Measurements from ENCODE around the gene SLC22A13. TPM values are rescaled to one million over a fixed set of nuclear protein-coding genes. Genes with fewer than 3 reads are reported as not detected.

SLC22A13 gene
- total RNA-seq, 1 donor from 2014 or later: 0.21 TPM

DNA sequence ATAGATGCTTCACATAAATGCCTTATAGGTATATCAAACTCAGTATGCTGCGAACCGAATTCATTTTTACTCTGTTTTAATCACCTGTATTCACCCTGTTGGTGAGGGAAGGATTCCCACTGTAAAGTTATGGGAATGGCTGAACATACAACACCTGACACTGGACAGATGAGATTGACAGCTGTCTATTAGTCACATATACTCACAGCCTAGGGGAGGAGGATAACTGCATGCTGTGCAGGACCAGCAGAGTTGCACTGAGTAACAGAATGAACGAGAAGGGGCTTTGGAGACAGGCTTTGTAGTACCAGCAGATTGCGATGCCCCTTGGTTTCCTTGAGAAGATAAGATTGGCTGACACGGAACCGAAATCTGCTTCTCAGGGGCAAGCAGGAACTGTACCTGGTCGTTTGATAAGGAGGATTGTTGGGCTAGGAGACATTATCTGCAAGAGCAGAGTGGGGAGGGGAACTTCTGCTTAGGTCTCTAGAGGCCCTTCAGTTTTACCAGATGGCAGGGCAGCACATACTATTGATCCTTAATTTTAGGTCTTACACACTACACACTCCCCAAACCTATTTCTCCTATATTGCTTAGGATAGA is 43.5 kb upstream of the SLC22A13 start:
- Histone ChIP-seq H4K20me1 (ENCODE audit: low read depth) (peaks cover 5% of the 10 kb centered on the region), H3K36me3 (peaks cover 10% of the 10 kb centered on the region), H2AFZ (replicated peaks) (no peak overlapping the region), H3K4me1 (no peaks in the 10 kb centered on the region), H3K79me2 (ENCODE audit: low read depth) (no peaks in the 10 kb centered on the region), H3K9ac (no peak overlapping the region), H3K4me3 (no peak overlapping the region), H3K27me3 (no peaks in the 10 kb centered on the region), H3F3A (ENCODE audit: low read depth) (no peaks in the 10 kb centered on the region), H3K27ac (no peak overlapping the region), H3K9me3 (ENCODE audit: low read depth) (no peaks in the 10 kb centered on the region), H3K4me2 (no peak overlapping the region)
- Mint-ChIP-seq H3K4me3 (no peak overlapping the region), H3K27me3 (ENCODE audit: insufficient read depth, low read depth) (no peaks in the 10 kb centered on the region), H3K9me3 (no peaks in the 10 kb centered on the region), H3K36me3 (peaks cover 18% of the 10 kb centered on the region), H3K4me1 (no peaks in the 10 kb centered on the region), H3K27ac (peak overlapping the region; percentile 31)
- no peak for DNase-seq (ENCODE audit: low spot score)
- no peak for TF ChIP-seq EZH2phosphoT487 (IDR thresholded peaks at IDR 0.05)
- no peak for TF ChIP-seq EZH2 (IDR thresholded peaks at IDR 0.05)
- TF ChIP-seq, protein P1, sequence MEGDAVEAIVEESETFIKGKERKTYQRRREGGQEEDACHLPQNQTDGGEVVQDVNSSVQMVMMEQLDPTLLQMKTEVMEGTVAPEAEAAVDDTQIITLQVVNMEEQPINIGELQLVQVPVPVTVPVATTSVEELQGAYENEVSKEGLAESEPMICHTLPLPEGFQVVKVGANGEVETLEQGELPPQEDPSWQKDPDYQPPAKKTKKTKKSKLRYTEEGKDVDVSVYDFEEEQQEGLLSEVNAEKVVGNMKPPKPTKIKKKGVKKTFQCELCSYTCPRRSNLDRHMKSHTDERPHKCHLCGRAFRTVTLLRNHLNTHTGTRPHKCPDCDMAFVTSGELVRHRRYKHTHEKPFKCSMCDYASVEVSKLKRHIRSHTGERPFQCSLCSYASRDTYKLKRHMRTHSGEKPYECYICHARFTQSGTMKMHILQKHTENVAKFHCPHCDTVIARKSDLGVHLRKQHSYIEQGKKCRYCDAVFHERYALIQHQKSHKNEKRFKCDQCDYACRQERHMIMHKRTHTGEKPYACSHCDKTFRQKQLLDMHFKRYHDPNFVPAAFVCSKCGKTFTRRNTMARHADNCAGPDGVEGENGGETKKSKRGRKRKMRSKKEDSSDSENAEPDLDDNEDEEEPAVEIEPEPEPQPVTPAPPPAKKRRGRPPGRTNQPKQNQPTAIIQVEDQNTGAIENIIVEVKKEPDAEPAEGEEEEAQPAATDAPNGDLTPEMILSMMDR (IDR thresholded peaks at IDR 0.05): no peak

DNA sequence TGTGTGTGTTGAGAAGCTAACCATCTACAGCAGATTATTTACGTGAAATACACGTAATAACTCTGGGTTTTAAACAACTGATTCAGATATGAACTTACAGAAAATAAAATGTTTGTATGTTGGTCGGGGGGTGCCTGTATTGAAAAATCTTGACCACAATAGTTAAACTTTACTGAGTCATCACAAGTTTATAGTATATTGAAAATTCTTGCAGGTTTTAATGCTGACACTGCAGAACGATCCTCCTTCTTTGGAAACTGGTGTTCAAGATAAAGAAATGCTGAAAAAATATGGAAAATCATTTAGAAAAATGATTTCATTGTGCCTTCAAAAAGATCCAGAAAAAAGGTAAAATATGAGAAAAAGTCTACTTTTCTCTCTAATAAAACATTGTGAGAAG is 41.3 kb upstream of the SLC22A13 start:
- Mint-ChIP-seq H3K27ac (no peak overlapping the region), H3K36me3 (peaks cover 13% of the 10 kb centered on the region)
- DNase-seq (ENCODE audit: low spot score): no peak

GRCh38 chr3:38226273-38226672 is 39.3 kb upstream of the SLC22A13 start:
- no peaks in the 10 kb centered on the region for H3K9me3 ChIP-seq (ENCODE audit: low read depth)
- no peaks in the 10 kb centered on the region for H3F3A ChIP-seq (ENCODE audit: low read depth)
- DNase-seq (ENCODE audit: low spot score): no peak
- no peak overlapping the region for H3K27ac ChIP-seq
- no peak overlapping the region for H3K4me2 ChIP-seq
- H3K4me1 ChIP-seq: no peaks in the 10 kb centered on the region
- no peaks in the 10 kb centered on the region for H4K20me1 ChIP-seq (ENCODE audit: low read depth)
- no peak overlapping the region for H2AFZ ChIP-seq (replicated peaks)
- Mint-ChIP-seq H3K4me1 (no peaks in the 10 kb centered on the region), H3K27ac (no peak overlapping the region), H3K36me3 (peaks cover 16% of the 10 kb centered on the region), H3K27me3 (ENCODE audit: insufficient read depth, low read depth) (no peaks in the 10 kb centered on the region), H3K9me3 (no peaks in the 10 kb centered on the region), H3K4me3 (no peak overlapping the region)
- no peaks in the 10 kb centered on the region for H3K79me2 ChIP-seq (ENCODE audit: low read depth)
- no peak overlapping the region for H3K9ac ChIP-seq
- no peaks in the 10 kb centered on the region for H3K27me3 ChIP-seq
- peaks cover 10% of the 10 kb centered on the region for H3K36me3 ChIP-seq
- no peak overlapping the region for H3K4me3 ChIP-seq
- TF ChIP-seq, protein P1 (IDR thresholded peaks at IDR 0.05): no peak
- TF ChIP-seq EZH2phosphoT487 (IDR thresholded peaks at IDR 0.05) (no peak), EZH2 (IDR thresholded peaks at IDR 0.05) (no peak)

More for the DNA sequence above, 41.3 kb upstream of the SLC22A13 start:
- Histone ChIP-seq H3K79me2 (ENCODE audit: low read depth) (no peaks in the 10 kb centered on the region), H3K9me3 (ENCODE audit: low read depth) (no peaks in the 10 kb centered on the region), H3K36me3 (peaks cover 10% of the 10 kb centered on the region), H4K20me1 (ENCODE audit: low read depth) (peaks cover 5% of the 10 kb centered on the region), H3K4me2 (no peak overlapping the region), H3K9ac (no peak overlapping the region), H3F3A (ENCODE audit: low read depth) (no peaks in the 10 kb centered on the region), H3K27ac (no peak overlapping the region), H3K27me3 (no peaks in the 10 kb centered on the region), H3K4me1 (no peaks in the 10 kb centered on the region), H3K4me3 (no peak overlapping the region), H2AFZ (replicated peaks) (no peak overlapping the region)
- no peak overlapping the region for H3K4me3 Mint-ChIP-seq
- H3K27me3 Mint-ChIP-seq (ENCODE audit: insufficient read depth, low read depth): no peaks in the 10 kb centered on the region
- H3K4me1 Mint-ChIP-seq: no peaks in the 10 kb centered on the region
- H3K9me3 Mint-ChIP-seq: no peaks in the 10 kb centered on the region
- TF ChIP-seq, protein P1 (IDR thresholded peaks at IDR 0.05): no peak
- no peak for TF ChIP-seq EZH2phosphoT487 (IDR thresholded peaks at IDR 0.05)
- TF ChIP-seq EZH2 (IDR thresholded peaks at IDR 0.05): no peak
